Prostate gland (tissue), 2 donors: ENCODE results near the gene ZSCAN16. TPM values are rescaled to one million over a fixed set of nuclear protein-coding genes. Genes with fewer than 3 reads are reported as not detected.

ENCODE experiments used
- DNase-seq: peaks from one replicate; pipeline ENCODE4 v3.0.0-alpha.2; 2019; ENCODE audit warnings: low spot score
- H3K27ac ChIP-seq, 2 donors: fragments of 200-600 bp; sonication (generic); 2 replicates each; pipeline ENCODE4 v1.5.1; 2017 to 2019
- H3K27me3 ChIP-seq: fragments of 200-600 bp; sonication (generic); replicated peaks from 2 replicates; pipeline ENCODE4 v1.5.1; 2019; ENCODE audit not compliant: insufficient read depth
- H3K36me3 ChIP-seq, 2 donors: fragments of 200-600 bp; sonication (generic); 1 replicate in 1 of 2; 2 replicates in 1 of 2; pipeline versions ENCODE4 v1.5.1 to v1.8.1; 2017 to 2019
- H3K4me1 ChIP-seq: fragments of 200-600 bp; sonication (generic); replicated peaks from 2 replicates; pipeline ENCODE4 v1.5.1; 2019
- H3K4me3 ChIP-seq, 2 donors: fragments of 200-600 bp; sonication (generic); 2 replicates each; pipeline ENCODE4 v1.5.1; 2017 to 2019
- H3K9me3 ChIP-seq: fragments of 200-600 bp; sonication (generic); 2 replicates; pipeline ENCODE4 v1.5.1; 2017
- POLR2A ChIP-seq: fragments of 450-650 bp; IDR thresholded peaks from one replicate; pipeline ENCODE4 v1.6.1; 2016; ENCODE audit warnings: antibody characterized with exemption, mild to moderate bottlenecking
- POLR2AphosphoS5 ChIP-seq: sonication (generic); formaldehyde crosslinking; IDR thresholded peaks from one replicate; pipeline ENCODE4 v1.6.1; 2017; ENCODE audit warnings: antibody characterized with exemption
- WGBS: methylation state at CpG from one replicate; pipeline ENCODE4 v1.1.5; 2018; 5-methylcytosine and 5-hydroxymethylcytosine counted together
- intact Hi-C: fragments of 100-400 bp; cut with DNase I; formaldehyde crosslinking; loops from one replicate; pipeline ENCODE4 v1.14.2; 2022
- total RNA-seq, 2 donors: library from RNA; depleted of rRNA; stranded (reverse); fragments of >200 nt; gene quantifications; one replicate each; pipeline ENCODE4 v1.1.0, GENCODE V29; 2016
- TF ChIP-seq, protein P1 (sequence below), 4 experiments: fragments of 200-600 bp in 2 of 4; fragments of 450-650 bp in 2 of 4; sonication (generic) in 2 of 4; IDR thresholded peaks; 1 replicate in 3 of 4; 2 replicates in 1 of 4; pipeline ENCODE4 v1.5.1; 2016 to 2019; ENCODE audit warnings: antibody characterized with exemption in 4 of 4, mild to moderate bottlenecking in 2 of 4, moderate library complexity in 2 of 4

The ZSCAN16 gene
- total RNA-seq, 2 donors from 2014 or later = 5.3 TPM

DNA sequence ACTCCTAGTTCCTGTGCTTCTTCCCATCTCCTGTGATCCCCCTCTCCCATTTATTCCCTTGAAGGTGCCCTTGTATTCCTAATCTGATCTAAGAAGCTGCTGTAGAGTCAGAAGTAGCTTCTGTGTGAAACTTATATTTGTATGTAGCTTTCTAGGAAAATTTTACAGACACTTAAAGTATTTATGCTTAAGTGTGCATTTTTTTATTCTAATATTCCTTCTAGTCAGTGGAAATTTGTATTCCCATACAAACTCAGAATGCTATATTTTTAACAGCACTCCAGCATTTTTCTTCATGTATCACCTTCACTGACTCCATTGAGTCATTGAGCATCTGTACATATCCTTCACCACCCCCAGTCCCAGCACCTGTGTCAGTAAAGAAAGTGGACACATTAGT lies 29.9 kb downstream of the ZSCAN16 start:
- no peaks in the 10 kb centered on the region for H3K9me3 ChIP-seq
- TF ChIP-seq, protein P1, sequence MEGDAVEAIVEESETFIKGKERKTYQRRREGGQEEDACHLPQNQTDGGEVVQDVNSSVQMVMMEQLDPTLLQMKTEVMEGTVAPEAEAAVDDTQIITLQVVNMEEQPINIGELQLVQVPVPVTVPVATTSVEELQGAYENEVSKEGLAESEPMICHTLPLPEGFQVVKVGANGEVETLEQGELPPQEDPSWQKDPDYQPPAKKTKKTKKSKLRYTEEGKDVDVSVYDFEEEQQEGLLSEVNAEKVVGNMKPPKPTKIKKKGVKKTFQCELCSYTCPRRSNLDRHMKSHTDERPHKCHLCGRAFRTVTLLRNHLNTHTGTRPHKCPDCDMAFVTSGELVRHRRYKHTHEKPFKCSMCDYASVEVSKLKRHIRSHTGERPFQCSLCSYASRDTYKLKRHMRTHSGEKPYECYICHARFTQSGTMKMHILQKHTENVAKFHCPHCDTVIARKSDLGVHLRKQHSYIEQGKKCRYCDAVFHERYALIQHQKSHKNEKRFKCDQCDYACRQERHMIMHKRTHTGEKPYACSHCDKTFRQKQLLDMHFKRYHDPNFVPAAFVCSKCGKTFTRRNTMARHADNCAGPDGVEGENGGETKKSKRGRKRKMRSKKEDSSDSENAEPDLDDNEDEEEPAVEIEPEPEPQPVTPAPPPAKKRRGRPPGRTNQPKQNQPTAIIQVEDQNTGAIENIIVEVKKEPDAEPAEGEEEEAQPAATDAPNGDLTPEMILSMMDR (IDR thresholded peaks at IDR 0.05) = no peak
- TF ChIP-seq POLR2AphosphoS5 (no peak), POLR2A (no peak)
- H3K27me3 ChIP-seq = no peaks in the 10 kb centered on the region
- H3K27ac ChIP-seq = no peak overlapping the region
- peaks cover 6 to 26% of the 10 kb centered on the region in 2 donors for H3K36me3 ChIP-seq
- no peak overlapping the region for H3K4me3 ChIP-seq
- no peaks in the 10 kb centered on the region for H3K4me1 ChIP-seq
- DNase-seq = no peak
- intact Hi-C loops = no loop called here

DNA sequence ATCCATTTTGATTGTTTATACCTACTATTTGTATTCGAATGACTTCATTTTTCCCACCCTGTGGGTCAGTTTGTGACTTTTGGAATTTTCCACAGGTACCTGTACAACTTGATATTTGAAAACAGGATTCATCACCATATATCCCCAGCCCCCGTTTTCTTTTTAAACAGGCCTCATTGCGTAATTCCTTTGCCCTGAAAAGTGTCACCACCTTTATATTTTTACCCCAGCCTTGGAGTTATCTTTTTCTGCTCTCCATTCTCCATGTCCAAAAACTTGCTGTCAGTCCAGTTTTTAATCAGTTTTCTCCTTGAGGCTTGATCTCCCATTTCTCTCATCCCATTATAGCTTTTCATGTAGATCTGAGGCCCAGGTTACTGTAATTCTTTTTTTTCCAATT lies 33.9 kb downstream of the ZSCAN16 start:
- TF ChIP-seq POLR2A (no peak), POLR2AphosphoS5 (no peak)
- TF ChIP-seq, protein P1 (IDR thresholded peaks at IDR 0.05) = no peak
- Histone ChIP-seq H3K36me3 (peaks cover 2 to 5% of the 10 kb centered on the region in 2 donors), H3K27me3 (no peaks in the 10 kb centered on the region), H3K4me3 (no peak overlapping the region), H3K9me3 (no peaks in the 10 kb centered on the region), H3K27ac (no peak overlapping the region), H3K4me1 (no peaks in the 10 kb centered on the region)
- no peak for DNase-seq
- WGBS = 92% methylated on average over 3 of the region's 3 CpGs
- intact Hi-C loops = no loop called here

DNA sequence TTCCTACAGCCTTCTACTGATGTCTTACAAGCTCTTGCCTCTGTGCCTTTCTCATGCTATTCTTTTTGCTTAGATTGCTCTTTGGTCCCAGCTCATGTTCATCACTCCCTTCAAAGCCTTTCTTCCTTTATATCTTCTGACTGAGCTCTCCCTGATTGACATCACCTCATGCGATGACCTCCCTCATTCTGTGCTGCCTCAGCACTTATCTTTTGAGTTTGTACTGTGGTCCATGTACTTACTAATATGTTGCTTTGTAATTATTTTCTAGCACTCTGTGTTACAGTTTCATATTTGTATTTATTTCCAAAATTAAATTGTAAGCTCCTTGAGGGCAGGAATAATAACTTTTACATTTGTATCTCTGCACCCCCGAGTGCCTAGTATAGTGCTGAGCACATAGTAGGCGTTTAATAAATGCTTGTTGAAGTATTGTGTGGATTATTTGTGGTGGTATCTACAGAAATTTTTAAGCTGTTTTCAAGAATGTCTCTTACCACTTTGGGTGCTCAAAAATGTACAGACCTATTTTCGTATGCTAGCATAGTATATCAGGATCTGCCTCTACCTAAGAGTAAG lies 34.7 kb downstream of the ZSCAN16 start:
- Histone ChIP-seq H3K4me1 (no peaks in the 10 kb centered on the region), H3K4me3 (no peak overlapping the region), H3K27ac (no peak overlapping the region), H3K9me3 (no peaks in the 10 kb centered on the region), H3K36me3 (no peaks in the 10 kb centered on the region), H3K27me3 (no peaks in the 10 kb centered on the region)
- no peak for DNase-seq
- TF ChIP-seq, protein P1 (IDR thresholded peaks at IDR 0.05) = no peak
- TF ChIP-seq POLR2A (no peak), POLR2AphosphoS5 (no peak)
- intact Hi-C loops = no loop called here
- WGBS = 94% methylated on average over 4 of the region's 4 CpGs

DNA sequence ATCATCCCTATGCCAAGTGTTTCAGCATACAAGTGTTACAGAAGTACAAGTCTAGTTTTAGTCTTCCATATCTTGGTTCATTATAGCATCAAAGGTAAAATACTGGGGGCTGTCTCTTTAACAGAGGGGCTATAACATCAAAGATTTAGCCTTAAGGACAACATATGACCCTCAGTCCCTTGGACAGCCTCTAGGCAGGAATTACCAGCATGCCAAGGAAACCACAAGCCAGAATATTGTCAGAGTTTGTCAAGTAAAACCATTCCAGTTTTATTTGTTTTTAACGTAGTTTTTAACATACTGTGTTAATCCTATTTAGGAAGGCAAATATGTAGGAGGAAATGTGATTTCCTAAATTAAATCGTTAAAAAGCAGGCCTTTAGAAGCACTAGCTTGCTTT lies 35.8 kb downstream of the ZSCAN16 start:
- H3K9me3 ChIP-seq = no peaks in the 10 kb centered on the region
- intact Hi-C loops = no loop called here
- H3K4me1 ChIP-seq = no peaks in the 10 kb centered on the region
- TF ChIP-seq, protein P1 (IDR thresholded peaks at IDR 0.05) = no peak
- no peak for TF ChIP-seq POLR2AphosphoS5
- TF ChIP-seq POLR2A = no peak
- no peaks in the 10 kb centered on the region for H3K27me3 ChIP-seq
- 75% methylated on average over 2 of the region's 2 CpGs for WGBS
- H3K4me3 ChIP-seq = no peak overlapping the region
- H3K27ac ChIP-seq = no peak overlapping the region
- no peaks in the 10 kb centered on the region for H3K36me3 ChIP-seq
- DNase-seq = no peak

DNA sequence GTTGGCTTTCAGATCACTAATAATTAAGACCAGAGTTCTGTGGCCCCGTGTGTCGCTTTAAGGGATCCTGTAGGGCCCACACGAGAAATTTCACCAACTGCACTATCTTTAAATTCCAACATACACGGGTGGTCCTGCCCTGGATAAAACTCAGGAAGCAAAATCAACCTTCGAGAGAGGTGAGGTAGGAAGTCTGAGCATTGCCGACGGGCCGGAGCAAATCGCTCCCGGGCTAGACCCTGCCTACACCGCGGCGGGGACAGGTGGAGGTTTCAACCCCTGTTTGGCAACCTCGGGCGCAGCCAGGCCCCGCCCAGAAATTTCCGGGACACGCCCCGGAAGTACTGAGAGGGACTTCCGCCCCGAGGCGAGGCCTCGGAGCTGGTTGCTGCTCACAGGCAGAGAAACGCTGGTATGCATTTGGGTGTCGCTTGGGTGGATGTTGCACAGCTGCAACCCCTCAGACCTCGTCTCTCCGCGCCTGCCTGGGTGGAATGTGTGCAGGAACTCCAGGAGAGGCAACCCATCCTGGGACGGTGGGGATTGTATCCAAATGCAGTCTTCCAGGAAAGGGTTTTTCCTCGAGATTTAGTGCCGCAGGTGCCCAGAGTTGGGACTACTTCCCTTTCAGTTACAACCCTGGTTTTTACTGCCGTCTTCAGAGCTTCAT lies 37.1 kb downstream of the ZSCAN16 start:
- peak overlapping the region; percentile 32 to 37 for H3K4me3 ChIP-seq
- 7% methylated on average over 31 of the region's 32 CpGs for WGBS
- no peak for TF ChIP-seq POLR2A
- TF ChIP-seq POLR2AphosphoS5 = peak; percentile 38
- H3K27me3 ChIP-seq = no peaks in the 10 kb centered on the region
- no peak overlapping the region for H3K27ac ChIP-seq
- DNase-seq = peak; percentile 13
- no peaks in the 10 kb centered on the region for H3K36me3 ChIP-seq
- H3K9me3 ChIP-seq = no peaks in the 10 kb centered on the region
- intact Hi-C loops = no loop called here
- H3K4me1 ChIP-seq = no peaks in the 10 kb centered on the region
